Loucy (cell line): ENCODE data around the gene USB1.
"Not testable (repeated sequence)": the region's sequence is repeated elsewhere in the genome, so short reads cannot be mapped to it uniquely, and the experiment has no call there.

ENCODE experiments used
- H2AFZ ChIP-seq: fragments of 200-600 bp; sonication (generic); 2 replicates; pipeline ENCODE4 v1.6.0; 2016; ENCODE audit warnings: antibody characterized with exemption, mild to moderate bottlenecking, low read length, moderate library complexity
- H3F3A ChIP-seq: fragments of 200-600 bp; 2 replicates; pipeline ENCODE4 v1.6.0; 2016; ENCODE audit warnings: antibody characterized with exemption, low read depth, mild to moderate bottlenecking
- H3K27me3 ChIP-seq: fragments of 200-600 bp; sonication (generic); 2 replicates; pipeline ENCODE4 v1.6.1; 2014; ENCODE audit warnings: low read length, mild to moderate bottlenecking; ENCODE audit not compliant: insufficient read depth, poor library complexity, severe bottlenecking
- H3K36me3 ChIP-seq: fragments of 200-600 bp; sonication (generic); 2 replicates; pipeline ENCODE4 v1.6.1; 2016; ENCODE audit warnings: low read length; ENCODE audit not compliant: insufficient read depth
- H3K4me1 ChIP-seq: fragments of 200-600 bp; sonication (generic); 2 replicates; pipeline ENCODE4 v1.5.1; 2014; ENCODE audit warnings: low read length, mild to moderate bottlenecking; ENCODE audit not compliant: insufficient read depth, poor library complexity, severe bottlenecking
- H3K4me2 ChIP-seq: fragments of 200-600 bp; sonication (generic); 2 replicates; pipeline ENCODE4 v1.6.0; 2014; ENCODE audit warnings: antibody characterized with exemption, low read length, low read depth, mild to moderate bottlenecking; ENCODE audit not compliant: poor library complexity, severe bottlenecking
- H3K4me3 ChIP-seq: fragments of 200-600 bp; sonication (generic); 2 replicates; pipeline ENCODE4 v1.5.1; 2014; ENCODE audit warnings: low read length, mild to moderate bottlenecking, mixed read lengths; ENCODE audit not compliant: poor library complexity, severe bottlenecking
- H3K79me2 ChIP-seq: fragments of 200-600 bp; sonication (generic); 2 replicates; pipeline ENCODE4 v1.6.1; 2014; ENCODE audit warnings: low read length; ENCODE audit not compliant: insufficient read depth
- H3K9ac ChIP-seq: fragments of 200-600 bp; sonication (generic); 2 replicates; pipeline ENCODE4 v1.6.0; 2014; ENCODE audit warnings: mild to moderate bottlenecking, low read depth, low read length, moderate library complexity; ENCODE audit not compliant: poor library complexity, severe bottlenecking
- H3K9me2 ChIP-seq: fragments of 200-600 bp; sonication (generic); replicated peaks from 2 replicates; pipeline ENCODE4 v1.6.1; 2016; ENCODE audit warnings: low read depth, low read length, mixed read lengths
- H3K9me3 ChIP-seq: fragments of 200-600 bp; sonication (generic); 2 replicates; pipeline ENCODE4 v1.6.1; 2014; ENCODE audit warnings: mild to moderate bottlenecking, antibody characterized with exemption, low read length, low read depth; ENCODE audit not compliant: insufficient read depth
- H4K20me1 ChIP-seq: fragments of 200-600 bp; sonication (generic); 2 replicates; pipeline ENCODE4 v1.6.0; 2014; ENCODE audit warnings: antibody characterized with exemption, low read length, mild to moderate bottlenecking; ENCODE audit not compliant: insufficient read depth, poor library complexity, severe bottlenecking
- EZH2phosphoT487 ChIP-seq: fragments of 200-600 bp; IDR thresholded peaks from 2 replicates; pipeline ENCODE4 v1.6.1; 2018; ENCODE audit warnings: antibody characterized with exemption, mild to moderate bottlenecking, moderate library complexity, borderline replicate concordance
- TF ChIP-seq, protein P1 (sequence below): fragments of 200-600 bp; sonication (generic); conservative IDR thresholded peaks from 2 replicates; pipeline ENCODE4 v1.5.1; 2014; ENCODE audit warnings: mild to moderate bottlenecking, antibody characterized with exemption, low read length

The USB1 gene

GRCh38 chr16:58001781-58002415 lies 691 bp downstream of the USB1 start:
- Histone ChIP-seq H3K79me2 (peaks cover 37% of the 10 kb centered on the region; the same call in 1 of the 2 replicates), H2AFZ (peak overlapping the region; percentile 85; the same call in 1 of the 2 replicates), H3K4me1 (peaks cover 43% of the 10 kb centered on the region), H3K4me2 (peak overlapping the region; percentile 97), H3K4me3 (peak overlapping the region; percentile 87), H3F3A (peaks cover 2% of the 10 kb centered on the region; the same call in 1 of the 2 replicates), H3K27me3 (no peaks in the 10 kb centered on the region), H3K9me2 (no peaks in the 10 kb centered on the region), H3K36me3 (peaks cover 4% of the 10 kb centered on the region; the same call in 1 of the 2 replicates), H4K20me1 (peaks cover 21% of the 10 kb centered on the region), H3K9ac (peak overlapping the region; percentile 91), H3K9me3 (no peaks in the 10 kb centered on the region)
- TF ChIP-seq, protein P1, sequence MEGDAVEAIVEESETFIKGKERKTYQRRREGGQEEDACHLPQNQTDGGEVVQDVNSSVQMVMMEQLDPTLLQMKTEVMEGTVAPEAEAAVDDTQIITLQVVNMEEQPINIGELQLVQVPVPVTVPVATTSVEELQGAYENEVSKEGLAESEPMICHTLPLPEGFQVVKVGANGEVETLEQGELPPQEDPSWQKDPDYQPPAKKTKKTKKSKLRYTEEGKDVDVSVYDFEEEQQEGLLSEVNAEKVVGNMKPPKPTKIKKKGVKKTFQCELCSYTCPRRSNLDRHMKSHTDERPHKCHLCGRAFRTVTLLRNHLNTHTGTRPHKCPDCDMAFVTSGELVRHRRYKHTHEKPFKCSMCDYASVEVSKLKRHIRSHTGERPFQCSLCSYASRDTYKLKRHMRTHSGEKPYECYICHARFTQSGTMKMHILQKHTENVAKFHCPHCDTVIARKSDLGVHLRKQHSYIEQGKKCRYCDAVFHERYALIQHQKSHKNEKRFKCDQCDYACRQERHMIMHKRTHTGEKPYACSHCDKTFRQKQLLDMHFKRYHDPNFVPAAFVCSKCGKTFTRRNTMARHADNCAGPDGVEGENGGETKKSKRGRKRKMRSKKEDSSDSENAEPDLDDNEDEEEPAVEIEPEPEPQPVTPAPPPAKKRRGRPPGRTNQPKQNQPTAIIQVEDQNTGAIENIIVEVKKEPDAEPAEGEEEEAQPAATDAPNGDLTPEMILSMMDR, result no peak
- TF ChIP-seq EZH2phosphoT487, result no peak

GRCh38 chr16:58002416-58002800 lies 1.2 kb downstream of the USB1 start:
- Histone ChIP-seq H3K79me2 (peaks cover 36% of the 10 kb centered on the region; the same call in 1 of the 2 replicates), H3K4me3 (no peak overlapping the region), H2AFZ (no peak overlapping the region), H3K9me3 (no peaks in the 10 kb centered on the region), H3K4me2 (peak overlapping the region; percentile 97), H3F3A (peaks cover 2% of the 10 kb centered on the region; the same call in 1 of the 2 replicates), H3K9ac (peak overlapping the region; percentile 91), H3K36me3 (no peaks in the 10 kb centered on the region; the same call in 1 of the 2 replicates), H4K20me1 (peaks cover 21% of the 10 kb centered on the region), H3K9me2 (no peaks in the 10 kb centered on the region), H3K4me1 (peaks cover 43% of the 10 kb centered on the region), H3K27me3 (no peaks in the 10 kb centered on the region)
- TF ChIP-seq EZH2phosphoT487, result no peak
- TF ChIP-seq, protein P1, result no peak

DNA sequence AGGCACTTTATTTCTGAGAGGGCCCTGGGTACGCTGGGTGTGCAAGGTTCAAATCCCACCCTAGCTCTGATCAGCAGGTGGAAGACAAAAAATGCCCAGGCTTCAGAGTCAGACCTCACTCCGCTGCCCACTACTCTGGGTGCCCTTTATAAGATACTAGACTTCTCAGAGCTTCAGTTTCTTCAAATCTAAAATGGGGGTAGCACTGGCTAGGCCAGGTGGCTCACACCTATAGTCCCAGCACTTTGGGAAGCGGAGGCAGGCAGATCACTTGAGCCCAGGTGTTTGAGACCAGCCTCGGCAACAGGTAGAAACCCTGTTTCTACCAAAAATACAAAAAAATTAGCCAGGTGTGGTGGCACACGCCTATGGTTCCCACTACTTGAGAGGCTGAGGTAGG lies 1.7 kb downstream of the USB1 start:
- Histone ChIP-seq H3K9me3 (no peaks in the 10 kb centered on the region), H2AFZ (no peak overlapping the region), H3K9me2 (no peaks in the 10 kb centered on the region), H3K79me2 (peaks cover 31% of the 10 kb centered on the region; the same call in 1 of the 2 replicates), H3K9ac (no peak overlapping the region), H3K27me3 (no peaks in the 10 kb centered on the region), H3F3A (peaks cover 2% of the 10 kb centered on the region; the same call in 1 of the 2 replicates), H3K4me1 (peaks cover 40% of the 10 kb centered on the region), H4K20me1 (peaks cover 18% of the 10 kb centered on the region), H3K36me3 (no peaks in the 10 kb centered on the region), H3K4me3 (no peak overlapping the region), H3K4me2 (peak overlapping the region; percentile 97)
- TF ChIP-seq EZH2phosphoT487, result no peak
- TF ChIP-seq, protein P1, result no peak

DNA sequence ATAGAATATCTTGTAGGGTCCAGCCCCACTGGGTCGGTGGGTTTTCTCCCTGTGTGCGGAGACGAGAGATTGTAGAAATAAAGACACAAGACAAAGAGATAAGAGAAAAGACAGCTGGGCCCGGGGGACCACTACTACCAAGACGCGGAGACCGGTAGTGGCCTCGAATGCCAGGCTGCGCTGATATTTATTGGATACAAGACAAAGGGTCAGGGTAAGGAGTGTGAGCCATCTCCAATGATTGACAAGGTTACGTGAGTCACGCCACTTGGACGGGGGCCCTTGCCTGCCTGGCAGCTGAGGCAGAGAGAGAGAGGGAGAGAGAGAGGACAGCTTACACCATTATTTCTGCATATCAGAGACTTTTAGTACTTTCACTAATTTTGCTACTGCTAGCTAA lies 3.5 kb downstream of the USB1 start:
- Histone ChIP-seq H3K79me2 (peaks cover 16% of the 10 kb centered on the region; the same call in 1 of the 2 replicates), H3K4me1 (peaks cover 22% of the 10 kb centered on the region)
- not testable (repeated sequence) for H4K20me1 ChIP-seq, H3K27me3 ChIP-seq, H3K9me2 ChIP-seq, H2AFZ ChIP-seq, H3K4me2 ChIP-seq, H3K4me3 ChIP-seq, H3K36me3 ChIP-seq, H3K9me3 ChIP-seq, H3F3A ChIP-seq, H3K9ac ChIP-seq
